HG03159 (cell line): ENCODE measurements around the gene WDR33.
"Not testable (repeated sequence)": the region's sequence is repeated elsewhere in the genome, so short reads cannot be mapped to it uniquely, and the experiment has no call there.

ENCODE experiments used
- ATAC-seq: cut with Tn5 transposase; IDR thresholded peaks from one replicate; pipeline ENCODE4 v1.9.1; 2021; ENCODE audit warnings: mild to moderate bottlenecking, moderate library complexity; ENCODE audit not compliant: unreplicated experiment

WDR33 gene

DNA sequence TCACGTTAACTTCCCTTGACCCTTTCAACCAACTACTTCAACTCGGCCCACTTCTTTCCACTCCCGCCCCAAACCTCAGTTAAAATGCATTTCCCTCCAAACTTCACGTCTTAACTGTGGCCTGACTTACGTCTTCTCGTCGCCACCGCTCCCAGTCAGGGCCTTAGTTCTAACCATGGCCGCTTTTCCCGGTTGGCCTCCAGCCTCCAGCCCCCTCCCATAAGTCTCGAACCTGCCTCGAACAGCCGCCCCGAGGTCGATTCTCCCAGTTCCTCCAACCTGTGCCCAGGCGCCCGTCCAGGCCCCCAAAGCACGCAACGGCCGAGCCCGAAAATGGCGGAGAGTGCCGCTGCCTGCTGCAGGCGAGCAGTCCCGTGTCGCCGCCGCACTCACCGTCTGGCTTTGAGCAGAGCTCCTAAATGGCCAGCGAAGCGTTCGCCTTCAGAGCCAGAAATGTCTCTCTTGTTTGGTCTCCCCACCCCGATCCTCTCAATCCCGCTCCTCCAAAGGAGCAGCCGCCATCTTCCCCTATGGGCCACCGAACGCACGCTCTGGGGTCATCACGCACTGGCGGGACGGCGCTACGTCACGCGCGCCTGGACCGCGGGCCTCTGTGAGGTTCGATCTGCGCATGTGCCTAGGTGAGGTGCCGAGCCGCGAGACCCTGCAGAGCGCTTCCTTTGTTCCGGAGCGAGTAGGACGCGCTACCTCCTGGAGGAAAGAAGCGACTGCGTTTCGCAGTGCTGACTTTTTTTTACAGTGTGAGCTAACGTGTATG, at the start of gene WDR33:
Gene WDR33 (minus strand): TSS at position 553 of the 778 bp plus-strand sequence. CDS start 40,190 bp downstream, outside the sequence.
- ATAC-seq = peak; percentile 97

DNA sequence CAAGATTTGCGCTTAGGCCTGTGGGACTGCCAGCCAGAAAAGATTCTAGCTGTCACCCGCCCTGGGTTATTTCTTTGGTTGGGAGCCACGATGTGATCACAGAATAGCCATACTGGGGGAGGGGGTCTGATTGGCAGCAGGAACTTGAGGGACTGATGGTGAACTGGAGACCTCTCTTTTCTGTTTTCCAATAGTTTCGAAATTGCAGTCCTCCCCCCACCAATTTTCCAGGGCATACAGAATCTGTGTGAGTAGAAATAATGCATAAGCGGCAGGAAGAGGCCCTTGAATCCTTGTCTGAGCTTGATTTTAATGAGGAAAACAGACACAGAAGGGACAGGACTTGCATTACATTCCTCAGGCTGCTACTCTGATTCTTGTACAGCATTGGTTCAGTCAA, 49.2 kb upstream of the WDR33 start:
- ATAC-seq = no peak

GRCh38 chr2:127859712-127860085, 48.7 kb upstream of the WDR33 start:
- no peak for ATAC-seq

DNA sequence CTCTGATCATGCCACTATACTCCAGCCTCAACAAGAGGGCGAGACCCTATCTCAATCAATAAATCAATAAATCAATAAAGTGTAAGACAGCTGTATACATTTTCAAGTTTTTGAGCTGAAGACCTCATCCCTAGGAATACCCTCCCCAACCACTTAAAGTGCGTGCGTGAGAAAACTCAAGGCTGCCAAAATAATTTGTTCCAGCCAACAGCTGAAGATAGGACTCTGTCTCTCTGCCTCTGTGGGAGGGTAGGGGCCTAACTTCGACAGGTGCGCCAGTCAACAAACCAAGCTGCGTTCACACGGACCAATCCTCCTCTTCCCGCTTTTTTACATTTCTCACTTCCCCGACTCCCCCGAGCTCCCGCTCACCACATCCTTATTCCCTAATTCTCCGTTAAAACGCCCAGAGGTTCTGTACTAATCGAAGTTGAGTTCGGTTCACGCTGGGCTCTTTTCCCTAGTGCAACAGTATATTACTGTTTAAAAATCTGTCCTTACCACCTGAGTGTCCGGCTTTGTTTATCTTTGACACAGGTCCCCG, 46.4 kb upstream of the WDR33 start:
- ATAC-seq = no peak

DNA sequence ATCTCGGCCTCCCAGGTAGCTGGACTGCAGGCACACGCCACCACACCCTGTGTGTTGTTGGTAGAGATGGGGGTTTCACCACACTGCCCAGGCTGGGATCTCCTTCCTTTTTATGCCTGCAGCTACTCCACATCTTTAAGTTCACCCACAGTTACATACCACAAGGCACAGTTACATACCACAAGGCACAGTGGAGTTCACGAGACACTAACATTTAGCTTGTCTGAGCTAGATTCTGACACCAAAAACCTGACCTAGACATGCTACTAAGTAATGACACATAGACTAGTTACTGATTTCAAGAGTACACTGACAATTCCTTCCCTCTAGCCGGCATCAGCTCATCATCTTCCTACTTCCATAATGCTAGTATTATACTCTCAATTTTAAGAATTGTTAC, 42.7 kb upstream of the WDR33 start:
- no peak for ATAC-seq

DNA sequence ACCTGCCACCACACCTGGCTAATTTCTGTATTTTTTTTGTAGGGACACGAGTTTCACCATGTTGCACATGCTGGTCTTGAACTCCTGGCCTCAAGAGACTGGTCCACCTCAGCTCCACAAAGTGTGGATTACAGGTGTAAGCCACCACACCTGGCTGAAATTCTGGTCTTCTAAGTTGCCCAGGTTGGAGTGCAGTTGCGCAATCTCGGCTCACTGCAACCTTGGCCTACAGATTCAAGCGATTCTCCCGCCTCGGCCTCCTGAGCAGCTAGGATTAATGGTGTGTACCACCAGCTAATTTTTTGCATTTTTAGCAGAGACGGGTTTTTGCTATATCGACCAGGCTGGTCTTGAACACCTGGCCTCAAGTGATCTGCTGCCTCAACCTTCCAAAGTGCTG, 41.4 kb upstream of the WDR33 start:
- no peak for ATAC-seq

- ATAC-seq = no peak
These were observed 37.0 kb upstream of the WDR33 start for GRCh38 chr2:127847931-127848330.

GRCh38 chr2:127844973-127845372, 34.0 kb upstream of the WDR33 start:
- no peak for ATAC-seq

GRCh38 chr2:127843677-127844076, 32.7 kb upstream of the WDR33 start:
- no peak for ATAC-seq

GRCh38 chr2:127841466-127842178, 30.7 kb upstream of the WDR33 start:
- no peak for ATAC-seq

DNA sequence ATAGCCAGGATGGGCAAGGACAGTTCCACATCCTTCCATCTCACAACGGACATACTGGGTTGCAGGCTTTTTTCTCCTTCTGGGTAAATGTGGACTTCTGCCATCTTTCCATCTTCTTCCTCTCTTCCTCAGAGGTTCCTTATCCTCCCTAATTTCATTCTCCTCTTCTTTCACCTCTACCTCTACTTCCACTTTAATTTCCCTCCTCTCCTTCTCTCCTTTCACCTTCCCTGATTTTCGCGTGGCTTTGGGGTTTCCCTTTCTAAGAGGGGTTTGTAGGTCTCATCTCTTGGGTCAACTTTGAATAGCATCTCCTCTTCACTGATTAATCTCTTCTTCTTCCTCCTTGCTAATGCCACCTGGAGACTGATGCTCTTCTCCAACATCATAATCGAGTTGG, 29.9 kb upstream of the WDR33 start:
- ATAC-seq = no peak

GRCh38 chr2:127834951-127835350, 24.0 kb upstream of the WDR33 start:
- no peak for ATAC-seq

- ATAC-seq = peak; percentile 96
These were observed 18.9 kb upstream of the WDR33 start for GRCh38 chr2:127829845-127830246.

DNA sequence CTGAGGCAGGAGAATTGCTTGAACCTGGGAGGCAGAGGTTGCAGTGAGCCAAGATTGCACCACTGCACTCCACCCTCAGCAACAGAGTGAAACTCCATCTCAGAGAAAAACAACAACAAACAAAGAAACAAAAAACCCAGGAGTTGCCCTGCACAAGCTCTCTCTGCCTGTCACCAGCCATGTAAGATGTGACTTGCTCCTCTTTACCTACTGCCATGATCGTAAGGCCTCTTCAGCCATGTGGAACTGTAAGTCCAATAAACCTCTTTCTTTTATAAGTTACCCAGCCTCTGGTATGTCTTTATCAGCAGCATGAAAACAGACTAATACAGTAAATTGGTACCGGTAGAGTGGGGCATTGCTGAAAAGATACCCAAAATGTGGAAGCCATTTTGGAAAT, 15.7 kb upstream of the WDR33 start:
- not testable (repeated sequence) for ATAC-seq

DNA sequence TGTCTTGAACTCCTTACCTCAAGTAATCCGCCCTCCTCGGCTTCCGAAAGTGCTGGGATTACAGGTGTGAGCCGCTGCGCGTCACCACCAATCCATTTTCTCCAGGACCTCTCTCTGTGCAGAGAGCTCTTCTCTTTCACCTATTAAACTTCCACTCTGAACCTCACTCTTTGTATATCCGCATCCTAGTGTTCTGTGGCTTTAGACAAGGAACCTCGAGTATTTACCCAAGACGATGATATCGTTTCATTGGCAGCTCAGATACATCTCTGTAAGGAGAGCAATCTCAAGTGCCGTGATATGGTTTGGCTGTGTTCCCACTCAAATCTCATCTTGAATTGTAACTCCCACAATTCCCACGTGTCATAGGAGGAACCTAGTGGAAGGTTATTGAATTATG, 15.1 kb upstream of the WDR33 start:
- ATAC-seq = no peak

GRCh38 chr2:127820080-127820668, 9.2 kb upstream of the WDR33 start:
- no peak for ATAC-seq

DNA sequence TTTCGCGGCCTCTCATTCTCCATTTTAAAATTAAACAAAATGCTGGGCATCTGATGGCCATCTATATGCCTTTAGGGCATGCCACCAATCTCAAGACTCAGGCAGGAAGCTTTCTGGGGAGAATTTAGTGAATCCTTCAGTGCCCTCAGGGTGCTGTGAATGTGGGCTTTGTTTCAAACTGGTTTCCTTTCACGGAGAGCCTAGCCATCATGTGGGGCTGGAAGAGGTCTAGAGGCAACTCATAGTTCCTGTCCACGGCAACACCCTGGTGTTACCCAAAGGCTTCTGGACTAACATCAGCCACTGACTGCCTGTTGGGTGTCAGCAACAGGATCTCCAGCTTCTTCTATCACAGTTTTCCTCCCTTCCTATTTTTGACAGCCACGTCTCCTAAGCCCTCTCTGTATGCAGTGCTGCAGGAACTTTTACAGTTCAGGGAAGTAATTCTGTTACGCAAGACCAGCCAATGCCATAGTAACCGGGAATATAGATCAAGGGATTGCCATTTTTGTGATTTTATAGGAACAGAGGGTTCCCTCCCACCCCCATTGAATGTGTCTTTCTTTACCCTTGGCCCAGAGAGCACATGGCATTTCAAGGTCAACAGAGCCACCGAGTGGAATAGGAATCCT, 7.9 kb upstream of the WDR33 start:
- no peak for ATAC-seq

DNA sequence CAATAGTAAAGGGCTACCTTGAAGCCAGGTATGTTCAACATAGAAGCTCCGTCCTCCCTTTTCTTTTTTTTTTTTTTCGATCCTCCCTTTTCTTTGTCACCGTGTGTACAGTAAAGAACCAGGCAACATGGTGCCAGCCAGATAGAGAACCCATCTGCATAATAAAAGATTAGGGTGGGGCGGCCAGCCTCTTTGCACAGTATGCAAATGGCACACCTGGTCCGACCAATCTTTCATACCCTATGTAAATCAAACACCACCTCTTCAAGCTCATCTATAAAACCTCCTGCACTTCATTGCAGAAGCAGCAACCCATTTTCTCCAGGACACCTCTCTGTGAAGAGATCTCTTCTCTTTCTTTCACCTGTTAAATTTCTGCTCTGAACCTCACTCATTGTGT, 7.3 kb upstream of the WDR33 start:
- no peak for ATAC-seq

GRCh38 chr2:127814677-127815076, 3.7 kb upstream of the WDR33 start:
- ATAC-seq = no peak

GRCh38 chr2:127812441-127812840, 1.5 kb upstream of the WDR33 start:
- ATAC-seq = not testable (repeated sequence)
